NCI-H460 (cell line): ENCODE data around the gene GBP5. TPM values are rescaled to one million over a fixed set of nuclear protein-coding genes. Genes with fewer than 3 reads are reported as not detected.

ENCODE experiments used
- total RNA-seq: library from RNA; depleted of rRNA; stranded (reverse); fragments of >200 nt; shearing (Covaris generic); gene quantifications from 2 replicates; pipeline ENCODE4 v1.2.3, GENCODE V29; 2014; rRNA removed

GBP5 gene
- total RNA-seq, 1 experiment from 2014 or later: not detected

Other genes starting within 250 kb of the GBP5 start
- gene GBP3, start 250.0 kb downstream of the GBP5 start, total RNA-seq: 0.55 and 1.7 TPM in 2 replicates
- gene GBP1, start 207.7 kb downstream of the GBP5 start, total RNA-seq: 4.1 and 4.9 TPM in 2 replicates
- gene GBP2, start 146.7 kb downstream of the GBP5 start, total RNA-seq: 1.1 and 1.3 TPM in 2 replicates
- gene GBP7, start 96.9 kb downstream of the GBP5 start, total RNA-seq: not detected in 2 replicates
- not detected in 2 replicates for gene GBP4, start 73.9 kb downstream of the GBP5 start, total RNA-seq
- not detected in 2 replicates for gene GBP6, start 91.2 kb upstream of the GBP5 start, total RNA-seq